Measurements from ENCODE around the gene BMERB1.
"Not testable (repeated sequence)": the region's sequence is repeated elsewhere in the genome, so short reads cannot be mapped to it uniquely, and the experiment has no call there.

Gene BMERB1

GRCh38 chr16:15404792-15405191, 29.6 kb upstream of the BMERB1 start:
- H3K4me1 ChIP-seq: no peaks in the 10 kb centered on the region
- in situ Hi-C loops (cut with MboI; ENCODE audit: low sequenced_read_pairs): no loop called here

GRCh38 chr16:15407756-15408155, 26.6 kb upstream of the BMERB1 start:
- in situ Hi-C loops (cut with MboI; ENCODE audit: low sequenced_read_pairs): not testable (repeated sequence)

More at GRCh38 chr16:15404792-15405191, 29.6 kb upstream of the BMERB1 start:
- Histone ChIP-seq H3K9me3 (no peaks in the 10 kb centered on the region), H3K27me3 (ENCODE audit: low read depth) (no peaks in the 10 kb centered on the region), H3K36me3 (replicated peaks) (peaks cover 11% of the 10 kb centered on the region), H3K4me3 (no peak overlapping the region)
- no peak for DNase-seq (ENCODE audit: low spot score in 2 of 2)

GRCh38 chr16:15409476-15409875, 24.9 kb upstream of the BMERB1 start:
- DNase-seq (ENCODE audit: low spot score in 2 of 2); H3K36me3 ChIP-seq (replicated peaks); H3K4me3 ChIP-seq; H3K27me3 ChIP-seq (ENCODE audit: low read depth); in situ Hi-C loops (cut with MboI; ENCODE audit: low sequenced_read_pairs); H3K9me3 ChIP-seq; H3K4me1 ChIP-seq: not testable (repeated sequence)

More at GRCh38 chr16:15407756-15408155, 26.6 kb upstream of the BMERB1 start:
- DNase-seq (ENCODE audit: low spot score in 2 of 2); H3K4me3 ChIP-seq; H3K4me1 ChIP-seq; H3K9me3 ChIP-seq; H3K36me3 ChIP-seq (replicated peaks); H3K27me3 ChIP-seq (ENCODE audit: low read depth): not testable (repeated sequence)

DNA sequence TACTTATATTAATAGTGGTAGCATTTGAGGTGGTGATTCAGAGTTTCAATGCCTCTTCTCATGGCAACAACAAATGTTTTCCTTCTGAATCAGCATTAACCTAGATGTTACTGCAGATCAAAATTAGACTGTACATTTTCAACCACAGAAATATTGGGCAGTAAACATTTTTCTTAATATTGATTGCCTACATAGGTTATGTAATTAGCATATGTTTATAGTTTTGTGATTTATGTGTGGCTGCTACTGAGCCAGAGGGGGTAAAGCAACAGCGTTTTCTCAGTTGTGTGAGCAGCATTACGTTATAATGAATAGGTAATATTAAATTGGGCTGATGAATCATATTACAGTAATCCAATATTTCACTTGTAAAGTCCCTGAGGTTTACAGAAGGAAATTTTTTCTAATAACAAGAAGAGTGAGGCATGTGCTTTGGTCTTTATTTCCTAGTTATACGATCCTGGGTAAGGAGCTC, 18.8 kb upstream of the BMERB1 start:
- Histone ChIP-seq H3K27me3 (ENCODE audit: low read depth) (no peaks in the 10 kb centered on the region; the same call in 1 of the 2 replicates), H3K4me3 (no peak overlapping the region), H3K9me3 (no peaks in the 10 kb centered on the region), H3K4me1 (no peaks in the 10 kb centered on the region), H3K36me3 (replicated peaks) (no peaks in the 10 kb centered on the region)
- in situ Hi-C loops (cut with MboI; ENCODE audit: low sequenced_read_pairs): no loop called here
- DNase-seq (ENCODE audit: low spot score in 2 of 2): no peak

- Histone ChIP-seq H3K27me3 (ENCODE audit: low read depth) (no peaks in the 10 kb centered on the region; the same call in 1 of the 2 replicates), H3K9me3 (no peaks in the 10 kb centered on the region), H3K4me3 (no peak overlapping the region), H3K36me3 (replicated peaks) (no peaks in the 10 kb centered on the region), H3K4me1 (no peaks in the 10 kb centered on the region)
- in situ Hi-C loops (cut with MboI; ENCODE audit: low sequenced_read_pairs): no loop called here
- DNase-seq (ENCODE audit: low spot score in 2 of 2): no peak
Observed at GRCh38 chr16:15417197-15417596, 17.2 kb upstream of the BMERB1 start.

DNA sequence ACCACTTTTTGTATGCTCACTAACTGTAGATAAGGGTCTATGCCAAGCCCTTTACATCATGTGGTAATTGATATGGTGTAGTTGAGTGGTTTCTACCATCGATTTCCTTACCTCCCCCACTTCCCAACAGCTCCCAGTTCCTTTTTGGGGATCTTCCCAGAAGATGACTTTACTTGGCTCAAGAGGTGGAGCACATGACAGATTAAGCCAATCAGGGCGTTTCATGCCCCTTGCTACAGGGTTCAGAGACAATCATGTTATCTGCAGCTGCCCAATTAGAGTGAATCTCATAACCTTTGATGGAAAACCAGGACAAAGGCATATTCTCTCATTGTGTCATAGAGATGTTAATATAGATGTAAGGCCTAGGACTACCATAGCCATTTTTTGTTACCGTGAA, 16.2 kb upstream of the BMERB1 start:
- Histone ChIP-seq H3K9me3 (no peaks in the 10 kb centered on the region), H3K4me3 (no peak overlapping the region), H3K27me3 (ENCODE audit: low read depth) (no peaks in the 10 kb centered on the region; the same call in 1 of the 2 replicates), H3K36me3 (replicated peaks) (no peaks in the 10 kb centered on the region), H3K4me1 (no peaks in the 10 kb centered on the region)
- DNase-seq (ENCODE audit: low spot score in 2 of 2): no peak
- in situ Hi-C loops (cut with MboI; ENCODE audit: low sequenced_read_pairs): no loop called here

- in situ Hi-C loops (cut with MboI; ENCODE audit: low sequenced_read_pairs); H3K27me3 ChIP-seq (ENCODE audit: low read depth); H3K9me3 ChIP-seq; H3K36me3 ChIP-seq (replicated peaks); H3K4me1 ChIP-seq; H3K4me3 ChIP-seq; DNase-seq (ENCODE audit: low spot score in 2 of 2): not testable (repeated sequence)
Observed at GRCh38 chr16:15421696-15422095, 12.7 kb upstream of the BMERB1 start.

DNA sequence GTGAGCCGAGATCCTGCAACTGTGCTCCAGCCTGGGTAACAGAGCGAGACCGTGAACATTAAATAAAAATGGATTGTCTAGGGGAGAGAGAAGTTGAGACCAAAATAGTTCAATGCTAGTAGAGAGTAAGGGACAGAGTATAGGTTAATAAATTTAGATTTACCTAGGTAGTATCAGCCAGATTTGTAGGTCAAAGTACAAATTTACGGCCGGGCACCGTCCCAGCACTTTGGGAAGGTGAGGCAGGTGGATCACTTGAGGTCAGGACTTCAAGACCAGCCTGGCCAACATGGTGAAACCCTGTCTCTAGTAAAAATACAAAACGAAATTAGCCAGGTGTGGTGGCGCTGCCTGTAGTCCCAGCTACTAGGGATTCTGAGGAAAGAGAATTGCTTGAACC, 12.2 kb upstream of the BMERB1 start:
- Histone ChIP-seq H3K27me3 (ENCODE audit: low read depth) (no peaks in the 10 kb centered on the region), H3K9me3 (no peaks in the 10 kb centered on the region), H3K4me1 (no peaks in the 10 kb centered on the region), H3K36me3 (replicated peaks) (no peaks in the 10 kb centered on the region), H3K4me3 (no peak overlapping the region)
- no peak for DNase-seq (ENCODE audit: low spot score in 2 of 2)
- in situ Hi-C loops (cut with MboI; ENCODE audit: low sequenced_read_pairs): no loop called here

GRCh38 chr16:15425861-15426260, 8.5 kb upstream of the BMERB1 start:
- in situ Hi-C loops (cut with MboI; ENCODE audit: low sequenced_read_pairs): no loop called here
- H3K27me3 ChIP-seq (ENCODE audit: low read depth): no peaks in the 10 kb centered on the region

GRCh38 chr16:15426796-15427195, 7.6 kb upstream of the BMERB1 start:
- H3K36me3 ChIP-seq (replicated peaks): no peaks in the 10 kb centered on the region
- H3K4me3 ChIP-seq: no peak overlapping the region
- in situ Hi-C loops (cut with MboI; ENCODE audit: low sequenced_read_pairs): no loop called here
- no peaks in the 10 kb centered on the region for H3K4me1 ChIP-seq
- H3K27me3 ChIP-seq (ENCODE audit: low read depth): no peaks in the 10 kb centered on the region
- no peaks in the 10 kb centered on the region for H3K9me3 ChIP-seq
- DNase-seq (ENCODE audit: low spot score in 2 of 2): no peak

More at GRCh38 chr16:15425861-15426260, 8.5 kb upstream of the BMERB1 start:
- Histone ChIP-seq H3K36me3 (replicated peaks) (no peaks in the 10 kb centered on the region), H3K4me3 (no peak overlapping the region), H3K4me1 (no peaks in the 10 kb centered on the region), H3K9me3 (no peaks in the 10 kb centered on the region)
- DNase-seq (ENCODE audit: low spot score in 2 of 2): no peak

- Histone ChIP-seq H3K4me1 (no peaks in the 10 kb centered on the region), H3K4me3 (no peak overlapping the region), H3K36me3 (replicated peaks) (no peaks in the 10 kb centered on the region), H3K9me3 (no peaks in the 10 kb centered on the region), H3K27me3 (ENCODE audit: low read depth) (no peaks in the 10 kb centered on the region)
- in situ Hi-C loops (cut with MboI; ENCODE audit: low sequenced_read_pairs): no loop called here
- DNase-seq (ENCODE audit: low spot score in 2 of 2): peak; percentile 47 to 65
Observed at GRCh38 chr16:15427648-15428239, 6.6 kb upstream of the BMERB1 start.

DNA sequence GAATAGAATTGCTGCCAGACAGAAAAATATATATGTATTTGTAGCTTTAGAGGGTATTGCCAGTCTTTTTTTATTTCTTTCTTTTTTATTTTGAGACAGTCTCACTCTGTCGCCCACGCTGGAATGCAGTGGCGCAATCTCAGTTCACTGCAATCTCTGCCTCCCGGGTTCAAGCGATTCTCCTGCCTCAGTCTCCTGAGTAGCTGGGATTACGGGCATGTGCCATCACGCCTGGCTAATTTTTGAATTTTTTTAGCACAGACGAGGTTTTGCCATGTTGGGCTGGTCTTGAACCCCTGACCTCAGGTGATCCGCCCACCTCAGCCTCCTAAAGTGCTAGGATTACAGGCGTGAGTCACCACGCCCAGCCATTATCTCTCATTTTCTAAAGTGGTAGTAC, 3.5 kb upstream of the BMERB1 start:
- DNase-seq (ENCODE audit: low spot score in 2 of 2); H3K36me3 ChIP-seq (replicated peaks); H3K4me1 ChIP-seq; in situ Hi-C loops (cut with MboI; ENCODE audit: low sequenced_read_pairs); H3K4me3 ChIP-seq; H3K9me3 ChIP-seq: not testable (repeated sequence)
- H3K27me3 ChIP-seq (ENCODE audit: low read depth): peaks cover 16% of the 10 kb centered on the region

DNA sequence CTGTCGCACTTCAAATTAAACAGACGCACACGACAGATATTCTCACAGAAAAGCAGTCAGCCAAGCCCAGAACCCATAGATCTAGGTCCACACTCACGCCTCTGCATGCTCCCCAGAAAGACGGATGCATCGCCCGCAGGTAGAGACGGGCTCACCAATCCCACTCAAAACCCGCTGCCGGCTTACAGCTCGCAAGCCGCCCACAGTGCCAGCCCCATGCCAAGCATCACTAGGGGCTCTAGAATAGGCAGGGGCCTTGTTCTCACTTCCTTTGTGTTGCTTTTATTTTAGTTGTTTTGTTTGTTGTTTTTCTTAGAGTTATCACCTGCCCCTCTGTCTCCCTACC, 336 bp upstream of the BMERB1 start:
- Histone ChIP-seq H3K9me3 (no peaks in the 10 kb centered on the region), H3K4me3 (peak overlapping the region; percentile 39), H3K4me1 (peaks cover 17% of the 10 kb centered on the region), H3K27me3 (ENCODE audit: low read depth) (peaks cover 16% of the 10 kb centered on the region), H3K36me3 (replicated peaks) (no peaks in the 10 kb centered on the region)
- in situ Hi-C loops (cut with MboI; ENCODE audit: low sequenced_read_pairs): no loop called here
- DNase-seq (ENCODE audit: low spot score in 2 of 2): no peak

- no peak for DNase-seq (ENCODE audit: low spot score in 2 of 2)
- H3K4me3 ChIP-seq: peak overlapping the region; percentile 39
Observed at GRCh38 chr16:15435216-15435864, 952 bp downstream of the BMERB1 start.

More at GRCh38 chr16:15435216-15435864, 952 bp downstream of the BMERB1 start:
- no peaks in the 10 kb centered on the region for H3K9me3 ChIP-seq
- in situ Hi-C loops (cut with MboI; ENCODE audit: low sequenced_read_pairs): no loop called here
- no peaks in the 10 kb centered on the region for H3K36me3 ChIP-seq (replicated peaks)
- H3K4me1 ChIP-seq: peaks cover 17% of the 10 kb centered on the region
- peaks cover 16% of the 10 kb centered on the region for H3K27me3 ChIP-seq (ENCODE audit: low read depth)
